Gastrocnemius medialis (tissue), 4 donors: Measurements from ENCODE around the gene RBMY1J. TPM values are rescaled to one million over a fixed set of nuclear protein-coding genes. Genes with fewer than 3 reads are reported as not detected.
"Not testable (repeated sequence)": the region's sequence is repeated elsewhere in the genome, so short reads cannot be mapped to it uniquely, and the experiment has no call there.

Experiments used
- ATAC-seq, 2 donors: fragments of 150-250 bp; one replicate each; pipeline ENCODE4 v1.9.1; 2016
- DNase-seq, 2 donors: peaks; one replicate each; pipeline ENCODE4 v3.0.0-alpha.2; 2019
- H3K27ac ChIP-seq, 4 donors: fragments of 200-600 bp; sonication (generic); 1 replicate in 1 of 4; 2 replicates in 3 of 4; pipeline ENCODE4 v1.5.1; 2016 to 2018; ENCODE audit warnings: mild to moderate bottlenecking in 2 of 4, moderate library complexity in 1 of 4
- H3K27me3 ChIP-seq, 3 donors: fragments of 200-600 bp; sonication (generic) in 2 of 3; 1 replicate in 1 of 3; 2 replicates in 2 of 3; pipeline versions ENCODE4 v1.5.1 to v1.6.0; 2016 to 2019; ENCODE audit warnings: mild to moderate bottlenecking in 1 of 3, moderate library complexity in 1 of 3
- H3K36me3 ChIP-seq, 2 donors: fragments of 200-600 bp; sonication (generic) in 1 of 2; one replicate each; pipeline ENCODE4 v1.5.1; 2017 to 2018
- H3K4me1 ChIP-seq, 2 donors: fragments of 200-600 bp; sonication (generic) in 1 of 2; one replicate each; pipeline ENCODE4 v1.5.1; 2016 to 2017; ENCODE audit warnings: mild to moderate bottlenecking in 2 of 2
- H3K4me3 ChIP-seq, 4 donors: fragments of 200-600 bp; sonication (generic) in 3 of 4; 1 replicate in 1 of 4; 2 replicates in 3 of 4; pipeline ENCODE4 v1.5.1; 2016 to 2019; ENCODE audit warnings: mild to moderate bottlenecking in 2 of 4
- H3K9me3 ChIP-seq, 3 donors: fragments of 200-600 bp; sonication (generic) in 2 of 3; 1 replicate in 1 of 3; 2 replicates in 2 of 3; pipeline ENCODE4 v1.5.1; 2016 to 2019
- POLR2A ChIP-seq, 2 donors: fragments of 450-650 bp; IDR thresholded peaks; one replicate each; pipeline ENCODE4 v1.6.1; 2017; ENCODE audit warnings: antibody characterized with exemption in 2 of 2, mild to moderate bottlenecking in 2 of 2, moderate library complexity in 2 of 2
- in situ Hi-C, 4 donors: fragments of 200-750 bp; cut with MboI; loops; one replicate each; pipeline versions ENCODE4 v1.15.0 to v1.8.0; 2017; ENCODE audit warnings: low sequenced_read_pairs in 4 of 4
- intact Hi-C: fragments of 100-400 bp; cut with DNase I; formaldehyde crosslinking; loops from one replicate; pipeline ENCODE4 v1.15.1; 2023; ENCODE audit warnings: low total_unique reads
- total RNA-seq, 4 donors: library from RNA; depleted of rRNA; stranded (reverse); fragments of >200 nt; gene quantifications; one replicate each; pipeline versions ENCODE4 v1.1.0 to v1.2.3, GENCODE V29; 2016
- TF ChIP-seq, protein P1 (sequence below), 5 experiments: fragments of 450-650 bp in 3 of 5; fragments of 200-600 bp in 2 of 5; sonication (generic) in 2 of 5; IDR thresholded peaks in 4 of 5; conservative IDR thresholded peaks in 1 of 5; 1 replicate in 4 of 5; 2 replicates in 1 of 5; pipeline ENCODE4 v1.5.1; 2016 to 2019; ENCODE audit warnings: antibody characterized with exemption in 5 of 5, mild to moderate bottlenecking in 3 of 5, moderate library complexity in 3 of 5

RBMY1J gene
- not detected for total RNA-seq

- H3K27me3 ChIP-seq, in situ Hi-C loops, ATAC-seq, intact Hi-C loops, H3K27ac ChIP-seq, H3K36me3 ChIP-seq, H3K4me3 ChIP-seq, H3K9me3 ChIP-seq, DNase-seq, H3K4me1 ChIP-seq: not testable (repeated sequence)
These were observed at the start of gene RBMY1J for GRCh38 chrY:22403110-22403509. Gene RBMY1J, plus strand, starts transcription at chrY:22403410. Its CDS starts 2,038 bp downstream, at chrY:22405448.

- no peaks in the 10 kb centered on the region for H3K27me3 ChIP-seq
- in situ Hi-C loops (no loop called here), intact Hi-C loops (no loop called here)
- no peak overlapping the region for H3K27ac ChIP-seq
- no peak overlapping the region for H3K4me3 ChIP-seq
- no peaks in the 10 kb centered on the region for H3K36me3 ChIP-seq
- H3K4me1 ChIP-seq, result no peaks in the 10 kb centered on the region
- no peaks in the 10 kb centered on the region for H3K9me3 ChIP-seq
- ATAC-seq, result no peak
- DNase-seq, result no peak
- TF ChIP-seq, protein P1, sequence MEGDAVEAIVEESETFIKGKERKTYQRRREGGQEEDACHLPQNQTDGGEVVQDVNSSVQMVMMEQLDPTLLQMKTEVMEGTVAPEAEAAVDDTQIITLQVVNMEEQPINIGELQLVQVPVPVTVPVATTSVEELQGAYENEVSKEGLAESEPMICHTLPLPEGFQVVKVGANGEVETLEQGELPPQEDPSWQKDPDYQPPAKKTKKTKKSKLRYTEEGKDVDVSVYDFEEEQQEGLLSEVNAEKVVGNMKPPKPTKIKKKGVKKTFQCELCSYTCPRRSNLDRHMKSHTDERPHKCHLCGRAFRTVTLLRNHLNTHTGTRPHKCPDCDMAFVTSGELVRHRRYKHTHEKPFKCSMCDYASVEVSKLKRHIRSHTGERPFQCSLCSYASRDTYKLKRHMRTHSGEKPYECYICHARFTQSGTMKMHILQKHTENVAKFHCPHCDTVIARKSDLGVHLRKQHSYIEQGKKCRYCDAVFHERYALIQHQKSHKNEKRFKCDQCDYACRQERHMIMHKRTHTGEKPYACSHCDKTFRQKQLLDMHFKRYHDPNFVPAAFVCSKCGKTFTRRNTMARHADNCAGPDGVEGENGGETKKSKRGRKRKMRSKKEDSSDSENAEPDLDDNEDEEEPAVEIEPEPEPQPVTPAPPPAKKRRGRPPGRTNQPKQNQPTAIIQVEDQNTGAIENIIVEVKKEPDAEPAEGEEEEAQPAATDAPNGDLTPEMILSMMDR (IDR thresholded peaks at IDR 0.05 in 4 of 5, conservative IDR thresholded peaks at IDR 0.05 in 1 of 5), result no peak
- TF ChIP-seq POLR2A (IDR thresholded peaks at IDR 0.05), result no peak
These were observed 35.8 kb upstream of the RBMY1J start for GRCh38 chrY:22367416-22367815.

GRCh38 chrY:22370623-22371022, 32.6 kb upstream of the RBMY1J start:
- Histone ChIP-seq H3K27ac (no peak overlapping the region), H3K27me3 (no peaks in the 10 kb centered on the region), H3K4me3 (no peak overlapping the region), H3K4me1 (no peaks in the 10 kb centered on the region), H3K9me3 (no peaks in the 10 kb centered on the region), H3K36me3 (no peaks in the 10 kb centered on the region)
- ATAC-seq (no peak), DNase-seq (no peak)
- intact Hi-C loops (no loop called here), in situ Hi-C loops (no loop called here)
- TF ChIP-seq, protein P1 (IDR thresholded peaks at IDR 0.05 in 4 of 5, conservative IDR thresholded peaks at IDR 0.05 in 1 of 5), result no peak
- TF ChIP-seq POLR2A (IDR thresholded peaks at IDR 0.05), result no peak

- H3K27ac ChIP-seq, result no peak overlapping the region
- H3K4me1 ChIP-seq, result no peaks in the 10 kb centered on the region
- H3K36me3 ChIP-seq, result no peaks in the 10 kb centered on the region
- no peaks in the 10 kb centered on the region for H3K9me3 ChIP-seq
- in situ Hi-C loops, result no loop called here
- no peak for TF ChIP-seq POLR2A (IDR thresholded peaks at IDR 0.05)
- TF ChIP-seq, protein P1 (IDR thresholded peaks at IDR 0.05 in 4 of 5, conservative IDR thresholded peaks at IDR 0.05 in 1 of 5), result no peak
- no peak for ATAC-seq
- no peak for DNase-seq
- H3K27me3 ChIP-seq, result no peaks in the 10 kb centered on the region
- intact Hi-C loops, result no loop called here
- no peak overlapping the region for H3K4me3 ChIP-seq
These were observed 29.7 kb upstream of the RBMY1J start for GRCh38 chrY:22373494-22373893.

- H3K9me3 ChIP-seq, H3K27ac ChIP-seq, ATAC-seq, DNase-seq, H3K36me3 ChIP-seq, in situ Hi-C loops, H3K4me1 ChIP-seq, intact Hi-C loops, H3K27me3 ChIP-seq, H3K4me3 ChIP-seq: not testable (repeated sequence)
These were observed 41.6 kb downstream of the RBMY1J start for GRCh38 chrY:22444718-22445396.

DNA sequence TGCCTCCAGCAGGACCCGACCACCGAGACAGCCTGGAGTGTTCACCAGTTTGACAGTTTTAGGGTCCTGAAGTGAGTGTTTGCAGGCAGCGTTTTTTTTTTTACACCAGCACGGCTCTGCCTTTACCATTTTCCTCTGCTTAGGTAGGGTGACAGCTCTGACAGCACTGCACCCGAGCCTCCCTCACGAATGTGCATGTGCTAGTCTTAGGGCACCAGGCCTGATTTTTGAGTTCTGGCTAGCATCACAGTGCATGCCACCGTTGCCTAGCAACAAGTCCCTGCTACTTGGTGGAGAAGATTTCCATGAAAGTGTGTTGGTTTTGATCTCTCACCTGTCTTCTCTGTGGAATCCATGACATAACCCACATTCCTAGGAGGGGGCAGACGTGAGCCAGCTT, 52.3 kb downstream of the RBMY1J start:
- ATAC-seq, result not testable (repeated sequence)

DNA sequence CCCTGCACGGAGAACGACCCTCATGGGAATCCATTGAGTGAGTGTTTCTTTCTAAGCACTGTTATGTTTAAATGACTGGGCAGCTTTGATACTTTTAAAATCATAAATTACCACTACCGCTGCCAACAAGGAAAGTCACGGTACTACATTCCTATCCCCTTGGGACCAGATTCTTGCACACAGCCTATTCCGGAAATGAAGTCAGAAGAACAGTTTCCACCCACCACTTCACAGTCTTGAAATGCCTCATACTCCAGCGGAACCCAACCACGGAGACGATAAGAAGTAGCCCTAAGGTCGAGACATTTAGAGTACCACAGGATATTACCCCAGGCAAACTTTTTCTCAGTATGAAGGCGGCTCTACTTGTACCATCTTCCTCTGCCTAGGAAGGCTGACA, 58.8 kb downstream of the RBMY1J start:
- H3K4me1 ChIP-seq, DNase-seq, ATAC-seq, H3K27me3 ChIP-seq, intact Hi-C loops, in situ Hi-C loops, H3K9me3 ChIP-seq, H3K4me3 ChIP-seq, H3K27ac ChIP-seq, H3K36me3 ChIP-seq: not testable (repeated sequence)

More for the DNA sequence above, 52.3 kb downstream of the RBMY1J start:
- H3K4me3 ChIP-seq, intact Hi-C loops, H3K9me3 ChIP-seq, in situ Hi-C loops, DNase-seq, H3K4me1 ChIP-seq, H3K27ac ChIP-seq, H3K27me3 ChIP-seq, H3K36me3 ChIP-seq: not testable (repeated sequence)
